ENCODE measurements around the gene SUGCT.

Gene SUGCT

DNA sequence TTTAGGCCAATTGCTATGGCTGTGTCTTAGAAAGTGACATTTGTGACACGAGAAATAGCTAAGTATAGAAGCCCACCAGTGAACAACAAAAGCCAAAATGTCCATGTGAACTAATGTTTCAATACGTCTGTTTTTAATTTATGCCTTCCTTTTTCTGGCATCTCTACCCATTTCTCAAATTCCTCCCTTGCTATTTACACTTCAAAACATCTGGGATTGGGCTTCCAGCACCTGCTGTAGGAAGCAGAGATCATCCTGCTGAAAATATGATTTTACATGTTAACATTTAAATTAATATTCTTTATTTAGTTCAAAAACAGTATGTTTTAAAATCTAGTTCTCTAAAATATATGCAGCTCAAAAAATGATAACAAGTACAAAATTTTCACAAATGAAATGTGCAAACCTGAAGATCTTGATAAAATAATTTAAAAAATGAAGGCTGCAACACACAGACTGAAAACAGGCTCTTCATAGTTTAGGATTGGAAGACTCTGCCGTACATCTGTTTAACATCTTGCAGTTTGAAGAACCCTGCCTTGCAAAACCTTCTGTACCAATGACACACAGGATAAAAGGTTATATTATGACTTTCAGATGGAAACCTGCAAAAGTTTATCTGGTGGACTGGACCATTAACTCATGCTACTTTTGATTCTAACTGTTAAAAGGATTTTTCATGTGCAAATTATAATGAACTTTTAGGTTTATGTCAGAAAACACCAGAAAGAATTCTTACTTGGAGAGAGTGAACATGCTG, 408.4 kb downstream of the SUGCT start:
- no peak for DNase-seq

DNA sequence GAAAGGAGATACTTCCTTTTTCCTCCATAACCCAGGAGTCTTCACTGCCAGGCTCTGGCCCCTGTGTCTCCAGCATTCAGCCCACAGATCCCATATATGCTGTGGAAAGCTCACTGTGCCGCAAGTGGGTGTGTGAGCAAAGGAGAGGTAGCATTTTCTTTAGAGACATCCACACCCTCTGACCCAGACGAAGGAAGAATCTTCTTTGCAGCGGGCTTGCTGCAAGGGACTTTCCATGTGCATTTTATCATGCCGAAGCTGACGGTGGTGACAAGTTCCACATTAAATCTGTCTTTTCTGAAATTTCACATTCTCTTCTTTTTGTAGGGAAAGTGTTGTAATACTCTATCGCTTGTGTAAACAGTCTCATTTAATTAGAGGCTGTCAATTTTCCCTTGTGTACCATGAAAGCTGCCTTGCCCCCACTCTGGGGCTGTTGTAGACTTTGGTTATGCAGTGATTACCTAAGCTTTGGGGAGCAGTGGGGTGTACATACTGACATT, 409.5 kb downstream of the SUGCT start:
- no peak for DNase-seq

DNA sequence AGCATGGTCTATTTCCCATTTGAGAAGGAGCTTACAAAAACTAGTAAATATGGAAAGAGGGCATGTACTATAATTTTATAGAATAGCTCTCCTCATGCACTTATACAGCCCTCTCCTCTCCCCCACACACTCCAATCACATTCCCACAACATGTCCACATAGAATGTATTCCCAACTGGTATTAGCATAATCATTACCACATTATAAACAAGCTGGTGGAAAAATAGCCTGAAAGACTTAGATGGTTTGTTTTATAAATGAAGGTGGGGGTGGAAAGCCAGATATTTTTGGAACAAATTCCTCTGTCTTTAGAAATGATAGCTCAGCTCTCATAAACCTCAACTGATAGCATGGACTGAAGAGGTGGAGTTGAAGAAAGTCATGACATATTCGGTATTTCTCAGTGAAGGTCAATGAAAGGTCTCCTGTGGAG, 410.1 kb downstream of the SUGCT start:
- peak; percentile 62 for DNase-seq

DNA sequence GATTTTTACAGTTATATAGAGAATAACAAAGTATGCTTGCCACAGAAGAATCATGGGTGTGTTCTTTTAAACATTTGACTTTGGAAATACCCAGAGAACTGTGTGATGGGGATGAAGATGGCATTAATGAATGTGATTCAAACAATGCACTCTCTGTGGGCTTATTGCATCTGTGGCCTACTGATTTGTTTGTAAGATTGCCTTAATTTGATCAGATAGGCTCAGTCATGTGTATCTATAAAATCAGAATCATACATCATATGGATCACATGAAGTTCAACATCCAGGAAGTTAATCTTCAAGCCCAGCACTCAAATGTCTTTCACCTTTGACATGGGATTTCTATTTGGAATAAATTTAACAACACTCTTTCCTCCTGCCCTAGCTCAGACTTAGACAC, 410.9 kb downstream of the SUGCT start:
- DNase-seq: no peak

DNA sequence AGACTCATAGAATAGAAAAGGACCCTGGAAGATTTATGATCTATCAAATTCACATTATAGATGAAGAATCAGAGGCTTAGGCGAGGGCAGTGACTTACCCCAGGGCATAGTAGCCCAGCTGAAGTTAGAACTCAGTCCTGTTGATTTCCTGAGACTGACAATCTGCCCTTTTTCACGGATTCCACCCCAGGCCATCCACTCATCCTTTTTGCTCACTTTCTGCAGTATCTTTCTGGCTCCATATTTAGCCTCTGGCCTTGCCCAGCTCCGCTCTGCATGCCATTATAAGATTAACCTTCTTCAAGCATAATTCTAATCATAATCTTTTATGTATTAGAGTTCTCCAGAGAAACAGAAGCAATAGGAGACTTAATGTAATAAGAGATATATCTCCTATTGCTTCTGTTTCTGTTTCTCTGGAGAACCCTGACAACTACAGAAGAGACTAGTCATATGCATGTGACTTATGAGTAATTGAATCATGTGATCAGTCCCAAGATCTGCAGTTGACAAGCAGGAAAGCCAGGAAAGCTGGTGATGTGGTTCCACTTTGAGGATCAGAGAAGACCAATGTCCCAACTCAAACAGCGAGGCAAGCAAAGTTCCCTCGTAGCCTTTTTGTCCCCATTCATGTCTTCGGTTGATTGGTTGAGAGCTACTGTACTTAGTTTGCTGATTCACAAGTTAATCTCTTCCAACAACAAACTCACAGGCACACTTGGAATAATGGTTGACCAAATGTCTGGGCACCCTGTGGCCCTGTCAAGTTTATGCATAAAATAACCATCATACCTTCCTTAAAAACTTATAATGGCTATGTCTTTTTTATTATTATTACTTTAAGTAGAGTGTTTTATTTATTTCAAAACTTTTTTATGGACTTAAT, 412.1 kb downstream of the SUGCT start:
- no peak for DNase-seq

DNA sequence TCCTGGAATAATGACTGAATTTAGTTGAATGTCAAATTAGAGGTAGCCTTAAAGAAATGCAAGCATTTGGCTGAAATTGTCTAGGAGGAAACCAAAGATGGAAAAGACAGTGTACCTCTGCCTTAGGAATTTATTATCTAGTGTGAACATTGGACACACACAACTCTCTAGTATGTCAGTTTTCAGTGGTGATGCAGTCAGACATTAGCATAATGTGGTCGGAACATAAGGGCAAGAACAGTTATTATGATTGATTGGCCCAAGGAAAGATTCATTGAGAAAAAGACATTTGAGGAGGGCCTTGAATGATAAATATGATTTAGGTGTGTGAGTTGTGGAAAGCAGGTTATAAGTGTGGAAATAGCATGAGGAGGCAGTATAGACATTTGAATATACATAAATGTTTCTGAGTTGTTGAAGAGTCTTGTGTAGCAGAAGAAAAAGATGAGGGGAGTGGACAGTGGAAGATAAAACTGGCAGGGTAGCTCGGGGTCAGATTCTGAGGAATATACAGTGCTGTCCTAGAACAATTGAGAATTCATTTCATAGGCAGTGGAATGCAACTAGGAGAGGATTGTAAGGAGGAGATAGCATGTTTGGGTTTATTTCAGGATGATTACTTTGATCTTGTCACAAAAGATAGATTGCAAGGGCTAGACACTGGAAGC, 414.7 kb downstream of the SUGCT start:
- no peak for DNase-seq

DNA sequence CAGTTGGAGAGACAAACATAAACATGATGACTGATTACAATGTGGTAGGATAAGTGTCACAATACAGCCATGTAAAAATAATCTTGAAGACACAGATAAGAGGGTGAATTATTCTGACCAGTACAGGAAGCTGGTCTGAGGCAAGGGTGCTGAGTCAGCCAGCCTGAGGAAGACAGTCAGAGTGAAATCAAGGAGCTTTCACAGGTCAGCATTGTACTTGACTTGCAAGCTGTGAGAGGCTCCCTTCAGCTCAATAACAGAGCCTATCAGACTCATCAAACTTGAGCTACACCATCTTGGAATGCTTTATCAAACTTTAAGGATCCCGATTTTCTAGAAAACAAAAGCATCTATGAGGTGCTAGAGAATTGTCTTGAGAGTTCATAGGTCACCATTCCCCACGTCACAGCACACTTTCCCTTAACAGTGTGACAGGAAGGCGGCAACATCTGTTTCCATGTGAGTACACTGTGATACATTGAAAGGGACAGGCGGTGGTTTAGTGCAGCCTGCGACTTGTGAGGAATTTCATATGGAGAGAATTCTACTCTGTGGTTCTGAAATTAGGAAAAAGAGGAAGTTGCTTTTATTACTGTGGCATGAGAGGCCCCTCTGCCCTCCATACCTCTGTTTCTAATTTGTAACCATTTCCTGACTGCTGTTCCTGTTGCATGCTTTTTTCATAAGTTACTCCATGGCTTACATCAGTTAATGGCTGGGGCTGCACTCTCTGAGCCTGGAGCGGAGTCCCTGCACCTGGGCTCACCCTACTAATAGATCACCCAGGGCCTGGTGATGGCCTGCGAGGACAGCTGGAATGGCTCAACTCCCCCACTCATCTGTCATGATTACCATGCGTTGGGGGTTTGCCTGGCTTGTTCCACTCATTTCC, 417.1 kb downstream of the SUGCT start:
- DNase-seq: peak; percentile 60

DNA sequence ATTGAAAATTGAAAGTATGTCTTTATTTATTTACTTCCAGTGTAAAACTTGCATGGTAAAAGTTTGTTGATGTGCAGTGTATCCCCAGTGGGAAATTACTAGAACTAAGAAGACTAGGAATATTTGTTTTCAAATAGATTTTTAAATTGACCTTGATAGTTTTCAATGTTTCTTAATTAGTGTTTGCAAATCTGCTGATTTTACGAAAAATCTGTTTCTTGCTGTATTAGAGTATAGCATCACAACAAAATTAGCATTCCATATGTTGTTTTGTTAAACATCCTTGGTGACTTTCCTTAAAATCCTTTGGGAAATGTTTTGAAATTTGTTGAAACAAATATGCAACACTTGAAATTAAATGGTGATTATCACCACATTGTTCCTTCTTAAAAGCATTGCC, 425.9 kb downstream of the SUGCT start:
- DNase-seq: no peak

DNA sequence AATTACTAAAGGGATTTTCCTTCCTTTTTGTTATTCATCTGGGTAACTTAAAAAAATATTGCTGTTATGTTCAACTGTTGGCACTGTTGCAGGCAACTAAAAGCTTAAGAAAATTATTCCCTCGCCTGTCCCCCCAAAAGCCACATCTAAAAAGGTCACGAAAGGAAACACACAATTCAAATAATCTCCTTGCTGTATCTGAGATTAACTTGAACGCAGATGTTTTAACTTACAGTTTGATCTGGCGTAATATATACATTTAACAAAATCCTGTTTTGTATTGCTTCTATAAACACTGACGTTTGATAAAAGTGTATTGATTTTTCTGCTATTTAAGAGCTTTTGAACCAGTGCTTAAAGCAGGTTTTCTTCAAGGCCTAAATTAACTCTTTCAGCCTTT, 432.1 kb downstream of the SUGCT start:
- no peak for DNase-seq

DNA sequence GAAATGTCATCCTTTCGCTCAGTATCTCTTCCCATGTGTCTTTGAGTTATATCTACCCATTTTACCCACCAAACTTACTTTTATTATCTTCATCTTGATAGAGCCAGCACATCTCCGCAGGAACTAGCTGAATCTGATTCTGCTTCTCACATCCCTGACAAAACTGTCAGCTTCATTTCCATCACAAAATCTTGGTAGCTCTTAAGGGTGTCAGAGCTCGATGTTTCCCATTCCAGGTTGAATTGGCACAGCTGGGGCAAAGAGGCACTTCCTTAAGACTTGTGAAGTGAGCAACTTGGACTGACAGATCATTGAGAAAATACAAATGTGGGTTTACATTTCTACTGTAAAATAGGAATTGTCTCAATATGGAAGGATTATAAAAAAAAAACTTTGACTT, 434.5 kb downstream of the SUGCT start:
- no peak for DNase-seq

DNA sequence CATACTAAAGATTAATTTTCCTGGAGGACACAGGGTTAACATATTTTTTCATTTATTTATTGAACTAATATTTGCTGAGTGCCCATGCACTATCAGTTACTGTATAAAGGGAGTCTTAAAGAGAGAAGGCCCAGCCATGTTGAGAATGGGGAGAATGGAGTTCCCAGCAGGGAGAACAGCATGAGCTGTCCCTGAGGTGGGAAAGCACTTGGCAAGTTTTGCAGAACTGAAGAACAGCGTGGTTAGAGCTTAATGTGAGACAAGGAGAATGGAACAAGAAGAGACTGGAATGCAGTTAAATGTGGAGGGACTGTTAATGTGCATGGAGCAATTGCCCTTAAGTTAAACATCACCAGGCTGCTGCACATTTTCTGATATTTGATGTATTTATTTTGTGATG, 435.4 kb downstream of the SUGCT start:
- DNase-seq: no peak

DNA sequence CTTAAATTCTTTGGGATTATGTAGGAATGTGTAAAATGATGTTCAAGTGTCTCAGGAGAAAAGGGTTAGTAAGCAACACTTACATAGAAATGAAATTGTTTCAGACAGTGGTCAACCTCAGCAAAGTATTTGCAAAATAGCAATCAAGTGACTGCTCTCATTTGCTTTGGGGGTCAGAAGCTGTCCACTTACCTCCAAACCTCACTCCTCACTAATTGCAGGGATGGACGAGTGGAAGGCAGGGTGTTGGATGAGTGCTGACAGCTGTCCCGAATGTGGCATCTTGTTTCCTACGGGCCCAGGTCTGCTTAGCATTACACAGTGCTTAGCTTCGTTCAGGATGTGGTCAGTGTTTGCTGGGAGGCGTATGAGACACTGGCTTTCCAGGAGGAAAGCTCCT, 437.0 kb downstream of the SUGCT start:
- peak; percentile 24 for DNase-seq

DNA sequence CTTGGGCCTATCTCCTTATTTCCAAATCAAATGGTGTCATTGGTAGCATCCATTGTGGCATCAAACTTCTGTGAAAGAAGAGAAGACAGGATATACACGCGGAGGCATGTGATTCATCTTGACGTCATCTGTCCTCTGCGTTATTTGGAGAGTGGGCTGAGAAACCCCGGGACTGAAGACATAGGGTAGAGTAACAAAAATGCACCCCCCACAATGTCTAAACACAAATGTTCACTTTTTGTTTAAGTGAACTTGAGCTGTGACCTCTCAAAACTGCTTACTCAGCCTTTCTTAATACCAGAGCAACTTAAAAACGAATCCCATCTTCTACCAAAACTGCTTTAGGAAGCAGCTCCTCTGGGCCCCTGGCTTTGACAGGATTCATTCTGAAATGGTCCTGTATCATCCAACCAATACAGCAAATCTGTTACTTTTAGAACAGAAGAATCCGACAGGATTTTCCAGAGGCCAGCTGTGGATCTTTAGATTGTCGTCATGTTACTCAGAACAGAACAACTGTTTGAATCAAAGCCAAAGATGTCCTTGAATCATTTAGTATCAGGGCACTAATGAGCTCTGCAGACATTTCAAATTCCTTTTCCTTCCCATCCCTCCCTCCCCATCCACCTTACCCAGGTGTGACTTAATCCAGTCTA, 438.1 kb downstream of the SUGCT start:
- DNase-seq: no peak

DNA sequence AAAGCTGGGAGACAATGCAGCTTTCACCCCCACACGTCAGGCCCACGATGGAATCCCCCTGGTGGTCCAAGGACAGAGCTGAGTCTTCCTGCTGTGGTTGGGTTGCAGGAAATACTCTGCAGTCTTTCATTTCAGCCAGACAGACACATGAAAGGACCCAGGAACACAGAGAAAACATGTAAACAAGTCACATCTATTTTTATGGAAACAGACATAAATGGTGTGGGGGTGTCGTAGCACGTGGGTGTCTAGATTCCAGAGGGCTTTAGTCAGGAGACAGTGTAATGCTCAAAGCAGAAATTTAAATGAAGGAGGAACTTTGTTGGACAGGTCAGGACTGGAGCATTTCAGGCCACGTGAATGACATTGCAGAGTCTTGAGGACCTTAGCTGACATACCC, 444.6 kb downstream of the SUGCT start:
- no peak for DNase-seq

DNA sequence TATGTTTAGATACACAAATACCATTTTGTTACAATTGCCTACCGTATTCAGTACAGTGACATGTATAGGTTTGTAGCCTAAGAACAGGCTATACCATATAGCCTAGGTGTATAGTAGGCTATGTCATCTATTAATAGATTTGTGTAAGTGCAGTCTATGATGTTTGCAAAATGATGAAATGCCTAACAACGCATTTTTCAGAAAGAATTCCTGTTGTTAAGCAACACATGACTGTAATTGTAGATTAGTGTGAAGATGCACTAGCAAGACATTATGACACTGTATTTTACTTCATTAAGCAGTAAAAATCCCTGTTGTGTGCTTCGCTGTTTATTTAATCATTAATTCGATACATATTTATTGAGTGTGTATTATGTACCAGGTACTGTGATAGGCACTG, 446.0 kb downstream of the SUGCT start:
- no peak for DNase-seq

DNA sequence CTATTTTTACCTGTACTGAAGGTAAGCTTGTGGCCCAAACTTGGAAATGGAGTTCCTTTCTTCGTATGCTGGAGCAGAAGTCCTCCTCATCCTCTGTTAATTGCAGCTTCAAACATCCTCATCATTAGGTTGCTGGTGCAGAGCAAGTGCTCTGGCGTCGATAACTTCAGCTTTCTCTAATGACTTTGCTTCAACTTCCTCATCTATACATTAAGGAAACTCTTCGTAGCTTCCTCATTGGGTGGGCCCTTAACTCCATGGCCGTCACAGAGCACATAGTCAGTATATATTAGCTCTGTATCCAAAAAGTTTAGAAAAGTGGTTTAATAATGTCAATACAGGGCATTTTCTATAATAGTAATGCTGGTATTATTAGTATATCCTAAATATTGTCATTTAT, 447.7 kb downstream of the SUGCT start:
- no peak for DNase-seq

DNA sequence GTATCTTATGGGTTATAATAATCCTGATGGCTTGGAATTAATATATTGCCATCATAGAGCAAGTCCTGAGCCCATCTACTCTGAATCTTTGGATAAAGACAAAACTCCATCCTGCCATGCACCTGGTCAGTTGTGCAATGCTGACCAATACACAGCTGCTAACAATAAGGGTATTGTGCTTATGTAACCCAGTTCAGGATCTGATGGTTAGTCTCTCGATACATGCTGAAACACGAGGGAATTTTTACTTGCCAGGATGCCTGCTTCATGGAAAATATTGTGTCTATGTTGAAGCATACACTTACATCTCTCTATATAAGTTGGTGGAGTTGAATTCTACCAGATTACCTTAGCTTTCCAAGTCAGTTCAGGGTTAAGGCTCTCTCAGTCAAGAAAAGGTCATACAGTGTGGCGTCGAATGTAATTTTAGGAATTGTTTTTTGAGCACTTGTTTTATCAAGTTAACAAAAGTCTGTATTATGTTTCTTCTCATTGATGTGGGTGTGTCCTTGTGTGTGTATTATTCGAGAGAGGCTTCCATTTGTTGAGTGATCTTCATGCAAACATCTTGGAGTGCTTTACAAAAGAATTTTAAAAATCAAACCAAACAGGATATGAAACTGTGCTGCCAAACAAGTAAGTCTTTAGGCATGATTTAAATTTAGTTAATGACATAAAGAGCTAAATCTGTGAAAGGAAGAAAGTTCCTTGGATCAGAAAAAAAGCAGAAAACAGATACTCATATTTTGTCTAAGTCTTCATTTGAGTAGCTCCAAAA, 449.1 kb downstream of the SUGCT start:
- DNase-seq: no peak

DNA sequence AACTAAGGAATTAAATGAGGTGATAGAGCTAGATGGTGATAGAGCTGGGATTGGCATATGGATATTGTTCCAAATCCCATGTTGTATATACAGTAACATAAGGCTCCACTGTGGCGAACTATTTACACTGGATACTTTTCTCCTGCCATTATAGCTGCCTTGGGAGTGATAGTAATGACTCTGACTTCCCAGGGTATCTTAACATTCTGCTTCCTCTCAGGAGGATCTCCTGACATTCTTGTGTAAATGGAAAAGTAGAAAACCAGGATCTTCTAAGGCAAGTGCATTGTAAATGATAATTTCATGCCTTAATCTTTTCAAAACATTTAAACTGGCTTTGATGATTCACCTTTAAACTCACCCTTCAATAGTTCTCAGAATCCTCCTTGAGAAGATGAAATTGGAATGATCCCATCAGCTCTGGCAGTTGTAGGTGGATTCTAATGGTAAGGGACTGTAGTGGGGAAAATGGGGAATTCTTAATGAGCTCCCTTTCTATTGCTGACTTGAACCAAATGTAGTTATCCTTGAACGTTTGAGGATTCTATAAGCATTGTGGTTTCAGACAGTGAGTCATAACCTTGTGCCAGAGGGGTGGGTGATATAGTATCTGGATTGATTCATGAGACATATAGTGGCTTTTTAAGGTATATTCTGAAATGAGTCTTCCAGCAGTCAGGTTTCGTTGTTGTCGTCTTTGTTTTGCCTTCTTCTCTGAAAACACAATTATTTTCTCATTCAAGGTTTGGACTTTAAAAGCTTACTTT, 450.0 kb downstream of the SUGCT start:
- no peak for DNase-seq

DNA sequence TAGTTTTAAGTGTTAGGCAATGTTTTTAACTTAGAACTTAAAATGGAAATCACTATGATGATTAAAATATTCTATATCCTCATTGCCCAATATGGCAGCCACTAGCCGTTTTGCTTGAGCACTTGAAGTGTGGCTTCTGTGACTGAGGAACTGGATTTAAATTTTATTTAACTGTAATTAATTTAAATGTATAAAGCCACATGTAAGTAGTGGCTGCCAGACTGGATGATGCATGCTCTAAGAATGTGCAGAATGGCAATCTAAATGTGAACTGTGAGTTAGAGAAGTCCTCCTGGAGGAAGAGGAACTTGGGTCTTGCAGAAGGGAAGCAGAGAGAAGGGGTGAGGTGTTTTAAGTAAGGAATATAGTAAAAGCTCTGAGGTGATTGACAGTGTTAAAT, 451.4 kb downstream of the SUGCT start:
- DNase-seq: no peak

DNA sequence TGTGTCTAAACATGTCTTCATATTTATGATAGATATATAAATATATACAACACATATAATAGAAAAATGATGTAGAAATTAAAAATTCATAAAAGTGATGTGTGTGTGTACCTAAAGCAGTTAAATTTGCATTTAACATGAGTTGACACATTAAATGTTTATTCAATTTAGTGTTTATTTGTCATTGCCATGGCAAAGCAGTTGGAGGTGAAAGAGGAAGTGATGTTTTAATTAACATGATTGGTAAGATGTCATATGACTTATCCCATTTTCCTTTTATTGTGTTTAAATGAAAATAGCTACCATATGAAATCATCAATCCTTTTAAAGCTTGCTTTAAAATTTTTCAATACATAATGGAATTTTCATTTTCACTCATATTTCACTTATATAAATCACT, 452.6 kb downstream of the SUGCT start:
- DNase-seq: no peak
